B cell (primary cell): Measurements from ENCODE around the gene HIPK2. TPM values are rescaled to one million over a fixed set of nuclear protein-coding genes. Genes with fewer than 3 reads are reported as not detected.

Source experiments
- ATAC-seq: fragments of 200-7000 bp; cut with Tn5 transposase; one replicate; pipeline ENCODE4 v1.10.0; 2021; ENCODE audit warnings: low read depth, mild to moderate bottlenecking, moderate number of reproducible peaks, moderate library complexity
- CTCF ChIA-PET: fragments of 350-600 bp; sonication (Branson Sonifier 250); formaldehyde crosslinking; loops from one replicate; lab custom pipeline; 2021; ENCODE audit warnings: antibody characterized with exemption, inconsistent platforms; lab: Charles Lee
- POLR2A ChIA-PET: fragments of 350-600 bp; sonication (Branson Sonifier 250); formaldehyde crosslinking; loops from one replicate; lab custom pipeline; 2021; ENCODE audit warnings: antibody characterized with exemption; lab: Charles Lee
- DNase-seq: peaks from one replicate; pipeline ENCODE4 v3.0.0; 2013
- H2AFZ ChIP-seq: 2 replicates; pipeline ENCODE4 v1.6.1; 2012; ENCODE audit warnings: mild to moderate bottlenecking, low read depth, low read length; ENCODE audit not compliant: insufficient read depth, poor library complexity, severe bottlenecking
- H3K27ac ChIP-seq, 2 donors: 1 replicate in 1 of 2; 2 replicates in 1 of 2; pipeline ENCODE4 v1.5.1; 2012 to 2013; ENCODE audit warnings: low read length in 2 of 2, mild to moderate bottlenecking in 2 of 2, moderate library complexity in 1 of 2
- H3K27me3 ChIP-seq, 4 experiments: fragments of 200-600 bp in 1 of 4; sonication (generic) in 1 of 4; replicated peaks in 1 of 4; 1 replicate in 2 of 4; 2 replicates in 2 of 4; pipeline versions ENCODE4 v1.6.1 to v1.7.0; 2013 to 2016; ENCODE audit warnings: low read length in 3 of 4, mild to moderate bottlenecking in 2 of 4, mixed read lengths in 1 of 4, moderate library complexity in 1 of 4; ENCODE audit not compliant: insufficient read depth in 4 of 4, control insufficient read depth in 3 of 4; ENCODE audit errors: control extremely low read depth in 1 of 4
- H3K36me3 ChIP-seq, 2 experiments: replicated peaks in 1 of 2; 1 replicate in 1 of 2; 2 replicates in 1 of 2; pipeline versions ENCODE4 v1.6.1 to v1.7.1; 2013; ENCODE audit warnings: low read length in 1 of 2; ENCODE audit not compliant: insufficient read depth in 2 of 2, control insufficient read depth in 1 of 2; ENCODE audit errors: control extremely low read depth in 1 of 2, extremely low read depth in 1 of 2
- H3K4me1 ChIP-seq, 2 donors: fragments of 200-600 bp in 1 of 2; sonication (generic) in 1 of 2; 1 replicate in 1 of 2; 2 replicates in 1 of 2; pipeline versions ENCODE4 v1.5.1 to v1.6.1; 2013 to 2017; ENCODE audit warnings: low read length in 2 of 2; ENCODE audit not compliant: control insufficient read depth in 2 of 2, insufficient read depth in 2 of 2
- H3K4me2 ChIP-seq: replicated peaks from 2 replicates; pipeline ENCODE3; 2012; ENCODE audit warnings: mild to moderate bottlenecking, low read depth, low read length; ENCODE audit not compliant: poor library complexity, severe bottlenecking
- H3K4me3 ChIP-seq, 5 experiments: fragments of 200-600 bp in 1 of 5; sonication (generic) in 1 of 5; 1 replicate in 3 of 5; 2 replicates in 2 of 5; pipeline versions ENCODE4 v1.5.1 to v1.7.0; 2011 to 2016; ENCODE audit warnings: low read length in 4 of 5, mild to moderate bottlenecking in 4 of 5, low read depth in 2 of 5, control low read depth in 1 of 5, moderate library complexity in 1 of 5; ENCODE audit not compliant: insufficient read depth in 1 of 5; ENCODE audit errors: control extremely low read depth in 1 of 5, extremely low read depth in 1 of 5
- H3K79me2 ChIP-seq: fragments of 200-600 bp; sonication (generic); one replicate; pipeline ENCODE4 v1.6.0; 2016; ENCODE audit warnings: low read length; ENCODE audit not compliant: control insufficient read depth, insufficient read depth
- H3K9ac ChIP-seq: fragments of 200-600 bp; sonication (generic); 2 replicates; pipeline ENCODE4 v1.6.1; 2017; ENCODE audit warnings: mild to moderate bottlenecking, low read length, moderate library complexity
- H3K9me3 ChIP-seq, 3 donors: one replicate each; pipeline versions ENCODE4 v1.6.1 to v1.7.1; 2013; ENCODE audit warnings: low read length in 2 of 3; ENCODE audit not compliant: control insufficient read depth in 2 of 3, insufficient read depth in 1 of 3; ENCODE audit errors: control extremely low read depth in 1 of 3
- H4K20me1 ChIP-seq: 2 replicates; pipeline ENCODE4 v1.6.0; 2012; ENCODE audit warnings: mild to moderate bottlenecking, low read length; ENCODE audit not compliant: insufficient read depth, control insufficient read depth, poor library complexity, severe bottlenecking
- H3K27ac Mint-ChIP-seq: one replicate; pipeline ENCODE4 v1.8.0; 2021; ENCODE audit warnings: mixed read lengths
- H3K27me3 Mint-ChIP-seq: one replicate; pipeline ENCODE4 v1.8.0; 2021; ENCODE audit warnings: mixed read lengths
- H3K4me1 Mint-ChIP-seq: one replicate; pipeline ENCODE4 v1.8.0; 2021; ENCODE audit warnings: mixed read lengths
- H3K4me3 Mint-ChIP-seq: one replicate; pipeline ENCODE4 v1.8.0; 2021; ENCODE audit warnings: mixed read lengths
- H3K9me3 Mint-ChIP-seq: one replicate; pipeline ENCODE4 v1.8.0; 2022; ENCODE audit warnings: mixed read lengths; ENCODE audit not compliant: insufficient read depth
- EZH2 ChIP-seq: IDR thresholded peaks from 2 replicates; pipeline ENCODE4 v1.6.1; 2012; ENCODE audit warnings: borderline replicate concordance, low read depth, mild to moderate bottlenecking, moderate library complexity, low read length; ENCODE audit not compliant: insufficient read depth, poor library complexity, severe bottlenecking
- WGBS: methylation state at CpG from one replicate; pipeline ENCODE4 v1.1.5; 2013; ENCODE audit warnings: missing lambda C conversion rate; ENCODE audit not compliant: insufficient coverage; 5-methylcytosine and 5-hydroxymethylcytosine counted together
- intact Hi-C: fragments of 100-400 bp; cut with micrococcal nuclease; formaldehyde crosslinking; loops from one replicate; pipeline ENCODE4 v1.10.0; 2022
- polyA plus RNA-seq: library from polyadenylated mRNA; depleted of rRNA; stranded (reverse); fragments of >200 nt; gene quantifications from 2 replicates; pipeline ENCODE4 v1.2.3, GENCODE V29; 2012
- total RNA-seq, 2 donors: library from RNA; stranded (reverse); fragments of 120-200 nt in 1 of 2; gene quantifications; 1 replicate in 1 of 2; 2 replicates in 1 of 2; pipeline versions ENCODE4 v1.2.3 to v1.2.4, GENCODE V29; 2013 to 2022
- TF ChIP-seq, protein P1 (sequence below): fragments of 200-600 bp; IDR thresholded peaks from one replicate; pipeline ENCODE4 v1.8.0; 2022; ENCODE audit warnings: antibody characterized with exemption, mild to moderate bottlenecking

Gene HIPK2
- total and polyA plus RNA-seq, 2 donors (not counting 1 experiment from before 2014, with no cell fraction given): 6.8 to 58.2 TPM

DNA sequence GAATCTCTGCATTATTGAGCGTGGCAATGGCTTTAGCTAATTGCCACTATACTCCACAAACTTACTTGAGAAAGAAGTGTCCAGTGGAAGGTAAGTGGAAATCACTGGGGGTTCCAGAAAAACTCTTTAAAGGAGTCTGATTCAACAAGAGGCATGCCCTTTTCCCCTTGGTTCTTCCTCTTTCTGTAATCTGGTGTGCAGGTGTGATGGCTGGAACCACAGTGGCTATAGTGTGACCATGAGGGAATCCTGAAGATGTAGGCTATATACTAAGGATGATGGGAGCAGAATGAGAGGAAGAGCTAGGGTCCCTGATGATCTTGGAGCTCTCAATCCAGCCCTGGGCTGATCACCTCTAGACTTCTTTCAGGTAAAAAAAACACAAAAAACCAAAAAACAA lies 256.4 kb downstream of the HIPK2 start:
- peaks cover 51% of the 10 kb centered on the region for H3K27me3 Mint-ChIP-seq
- peaks cover 0 to 13% (median 0%) of the 10 kb centered on the region in 3 donors for H3K9me3 ChIP-seq
- ChIA-PET POLR2A (no interaction called here), CTCF (no interaction called here)
- no peaks in the 10 kb centered on the region for H4K20me1 ChIP-seq
- no peaks in the 10 kb centered on the region for H3K9me3 Mint-ChIP-seq
- DNase-seq: no peak
- H3K27ac ChIP-seq: no peak overlapping the region
- WGBS: no CpG with 5 or more reads among the region's 1 CpG
- no peaks in the 10 kb centered on the region for H3K79me2 ChIP-seq
- peaks cover 0 to 4% of the 10 kb centered on the region in 2 donors for H3K4me1 ChIP-seq
- H3K4me3 ChIP-seq: no peak overlapping the region
- peaks cover 0 to 34% (median 3%) of the 10 kb centered on the region in 4 experiments for H3K27me3 ChIP-seq
- intact Hi-C loops: no loop called here
- H2AFZ ChIP-seq: no peak overlapping the region
- H3K4me3 Mint-ChIP-seq: no peak overlapping the region
- H3K4me2 ChIP-seq: no peak overlapping the region
- H3K9ac ChIP-seq: no peak overlapping the region
- TF ChIP-seq, protein P1, sequence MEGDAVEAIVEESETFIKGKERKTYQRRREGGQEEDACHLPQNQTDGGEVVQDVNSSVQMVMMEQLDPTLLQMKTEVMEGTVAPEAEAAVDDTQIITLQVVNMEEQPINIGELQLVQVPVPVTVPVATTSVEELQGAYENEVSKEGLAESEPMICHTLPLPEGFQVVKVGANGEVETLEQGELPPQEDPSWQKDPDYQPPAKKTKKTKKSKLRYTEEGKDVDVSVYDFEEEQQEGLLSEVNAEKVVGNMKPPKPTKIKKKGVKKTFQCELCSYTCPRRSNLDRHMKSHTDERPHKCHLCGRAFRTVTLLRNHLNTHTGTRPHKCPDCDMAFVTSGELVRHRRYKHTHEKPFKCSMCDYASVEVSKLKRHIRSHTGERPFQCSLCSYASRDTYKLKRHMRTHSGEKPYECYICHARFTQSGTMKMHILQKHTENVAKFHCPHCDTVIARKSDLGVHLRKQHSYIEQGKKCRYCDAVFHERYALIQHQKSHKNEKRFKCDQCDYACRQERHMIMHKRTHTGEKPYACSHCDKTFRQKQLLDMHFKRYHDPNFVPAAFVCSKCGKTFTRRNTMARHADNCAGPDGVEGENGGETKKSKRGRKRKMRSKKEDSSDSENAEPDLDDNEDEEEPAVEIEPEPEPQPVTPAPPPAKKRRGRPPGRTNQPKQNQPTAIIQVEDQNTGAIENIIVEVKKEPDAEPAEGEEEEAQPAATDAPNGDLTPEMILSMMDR: no peak
- TF ChIP-seq EZH2: no peak
- H3K27ac Mint-ChIP-seq: no peak overlapping the region
- peaks cover 3% of the 10 kb centered on the region for H3K4me1 Mint-ChIP-seq
- ATAC-seq: no peak
- H3K36me3 ChIP-seq: no peaks in the 10 kb centered on the region

- no peak overlapping the region for H3K4me3 Mint-ChIP-seq
- H2AFZ ChIP-seq: no peak overlapping the region
- H3K27me3 ChIP-seq: no peaks in the 10 kb centered on the region
- no peaks in the 10 kb centered on the region for H3K4me1 ChIP-seq
- ChIA-PET CTCF (no interaction called here), POLR2A (no interaction called here)
- no peaks in the 10 kb centered on the region for H3K9me3 ChIP-seq
- intact Hi-C loops: no loop called here
- no peaks in the 10 kb centered on the region for H3K4me1 Mint-ChIP-seq
- no peaks in the 10 kb centered on the region for H3K36me3 ChIP-seq
- no peak for TF ChIP-seq EZH2
- TF ChIP-seq, protein P1: no peak
- DNase-seq: no peak
- no peak overlapping the region for H3K9ac ChIP-seq
- no peak overlapping the region for H3K27ac Mint-ChIP-seq
- no peak overlapping the region for H3K4me3 ChIP-seq
- WGBS: 94% methylated on average over 8 of the region's 8 CpGs
- peaks cover 10% of the 10 kb centered on the region for H3K27me3 Mint-ChIP-seq
- H3K79me2 ChIP-seq: no peaks in the 10 kb centered on the region
- H3K4me2 ChIP-seq: no peak overlapping the region
- H4K20me1 ChIP-seq: no peaks in the 10 kb centered on the region
- H3K27ac ChIP-seq: no peak overlapping the region
- ATAC-seq: no peak
- no peaks in the 10 kb centered on the region for H3K9me3 Mint-ChIP-seq
These were observed 262.5 kb downstream of the HIPK2 start for GRCh38 chr7:139515266-139515665.

Other genes starting within 250 kb of the HIPK2 start
- 8.1 and 14.2 TPM in 2 replicates for gene TBXAS1, start 51.3 kb upstream of the HIPK2 start, total RNA-seq
- 5.4 and 21.0 TPM in 2 replicates for gene TBXAS1, start 51.3 kb upstream of the HIPK2 start, polyA plus RNA-seq